GM19438 (cell line): ENCODE results near the gene NINJ2.
"Not testable (repeated sequence)": the region's sequence is repeated elsewhere in the genome, so short reads cannot be mapped to it uniquely, and the experiment has no call there.

Experiments used
- ATAC-seq: cut with Tn5 transposase; IDR thresholded peaks from one replicate; pipeline ENCODE4 v1.9.1; 2021; ENCODE audit warnings: low read depth; ENCODE audit not compliant: unreplicated experiment

Gene NINJ2

DNA sequence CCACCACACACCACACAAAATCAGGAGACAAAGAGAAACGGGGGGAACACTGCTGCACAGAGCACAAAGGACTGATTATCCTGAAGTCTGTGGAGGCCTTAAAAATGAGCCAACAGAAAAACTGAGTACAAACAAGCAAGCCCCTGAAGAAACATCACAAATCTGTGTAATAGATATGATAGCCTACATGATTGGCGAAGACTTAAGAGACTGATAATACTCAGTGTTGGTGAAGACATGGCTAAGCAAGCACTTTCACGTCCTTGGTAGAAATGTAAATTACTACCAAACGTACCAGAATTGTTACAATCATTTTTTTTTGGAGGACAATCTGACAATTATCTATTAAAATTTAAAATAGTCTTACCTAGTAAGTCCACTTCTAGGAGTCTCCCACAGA is 74.6 kb downstream of the NINJ2 start:
- ATAC-seq = no peak

- ATAC-seq = no peak
These were observed 75.3 kb downstream of the NINJ2 start for GRCh38 chr12:588024-588322.

GRCh38 chr12:587132-588023 is 75.9 kb downstream of the NINJ2 start:
- ATAC-seq = no peak

GRCh38 chr12:586318-587071 is 76.8 kb downstream of the NINJ2 start:
- no peak for ATAC-seq

DNA sequence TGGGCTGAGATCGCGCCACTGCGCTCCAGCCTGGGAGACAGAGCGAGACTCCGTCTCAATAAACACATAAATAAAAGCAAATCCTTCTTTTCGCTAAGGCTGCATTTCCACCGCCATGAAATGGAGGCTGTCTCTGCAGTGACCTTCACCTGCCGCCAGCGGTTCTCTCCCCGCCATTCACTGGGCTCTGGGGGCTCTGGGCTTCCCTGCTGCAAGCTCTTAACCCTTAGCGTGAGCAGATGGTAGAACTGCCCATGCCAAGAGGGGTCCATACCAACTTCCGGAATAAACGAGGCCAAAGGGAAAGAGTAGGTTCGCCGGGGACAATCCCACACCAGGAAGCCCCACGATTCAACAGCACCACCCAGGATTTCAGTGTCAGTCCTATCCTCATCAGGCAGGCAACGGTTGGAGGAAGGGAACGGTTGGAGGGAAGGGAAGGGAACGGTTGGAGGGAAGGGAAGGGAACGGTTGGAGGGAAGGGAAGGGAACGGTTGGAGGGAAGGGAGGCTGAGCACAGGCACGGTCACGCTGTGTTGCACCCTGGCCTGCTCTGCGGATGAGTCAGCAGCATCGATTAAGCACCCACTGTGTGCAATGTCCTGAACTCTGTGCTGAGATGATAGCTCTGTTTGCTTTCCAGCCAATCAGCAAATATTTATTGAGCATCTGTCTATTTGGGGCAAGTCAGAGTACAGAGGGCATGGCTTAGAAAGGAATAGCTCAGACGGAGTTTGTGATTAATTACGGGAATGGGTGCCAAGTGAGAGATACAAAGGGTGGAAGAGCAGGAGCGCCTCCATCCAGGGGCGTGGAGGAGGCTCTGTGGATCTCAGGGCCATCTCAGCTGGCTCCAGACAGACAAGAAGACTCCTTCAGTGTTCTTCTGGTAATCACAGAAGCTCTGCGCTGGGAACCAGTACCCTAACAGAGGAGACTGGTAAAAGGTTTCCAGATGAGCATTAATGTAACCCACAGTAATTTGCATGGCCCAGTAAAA is 77.9 kb downstream of the NINJ2 start:
- no peak for ATAC-seq

DNA sequence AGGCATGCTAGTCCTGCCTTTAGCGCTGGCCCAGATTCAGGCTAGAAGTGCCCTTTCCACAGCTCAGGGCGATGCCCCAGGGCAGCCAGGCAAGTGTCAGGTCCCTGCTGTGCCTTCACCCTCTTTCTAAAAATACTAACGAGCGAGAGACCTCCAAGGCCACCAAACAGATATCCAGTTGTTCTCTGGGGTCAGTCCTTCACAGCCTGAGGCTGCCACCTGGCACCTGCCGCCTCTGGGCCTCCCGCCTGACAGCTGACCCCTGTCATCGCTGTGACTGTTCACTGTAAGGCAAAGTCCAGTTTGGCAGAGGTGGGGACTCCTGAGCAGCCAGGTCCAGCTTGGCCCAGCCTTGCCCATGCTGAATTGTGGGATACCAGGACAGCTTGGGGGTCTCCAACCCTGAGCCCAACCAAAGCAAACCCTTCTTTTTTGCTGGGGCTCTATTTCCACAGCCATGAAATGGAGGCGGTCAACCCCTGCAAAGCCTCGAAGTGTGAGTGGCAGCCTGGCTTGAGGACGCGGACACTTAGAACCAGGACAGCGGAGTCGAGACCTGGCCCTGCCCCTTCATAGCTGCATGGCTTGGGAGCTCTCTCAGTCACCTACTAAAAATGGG is 79.9 kb downstream of the NINJ2 start:
- ATAC-seq = no peak

DNA sequence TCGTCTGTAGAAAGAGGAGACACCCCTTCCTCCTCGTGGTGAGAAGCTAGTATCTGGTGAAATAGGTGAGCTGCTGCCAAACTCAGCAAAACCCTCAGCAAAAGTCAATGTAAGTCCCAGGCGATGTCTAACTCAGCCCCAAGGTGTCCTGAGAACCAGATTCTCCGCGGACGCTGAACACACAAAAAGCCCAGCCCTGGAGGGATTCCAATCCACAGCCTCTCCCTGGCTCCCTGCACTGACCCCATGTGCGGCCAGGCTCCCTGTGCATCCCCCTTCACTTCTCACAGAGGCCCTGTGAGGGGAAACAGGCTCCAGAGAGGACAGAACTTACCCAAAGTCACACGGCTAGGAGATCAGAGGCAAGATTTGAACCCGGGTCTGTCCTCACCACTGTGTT is 81.5 kb downstream of the NINJ2 start:
- ATAC-seq = no peak

DNA sequence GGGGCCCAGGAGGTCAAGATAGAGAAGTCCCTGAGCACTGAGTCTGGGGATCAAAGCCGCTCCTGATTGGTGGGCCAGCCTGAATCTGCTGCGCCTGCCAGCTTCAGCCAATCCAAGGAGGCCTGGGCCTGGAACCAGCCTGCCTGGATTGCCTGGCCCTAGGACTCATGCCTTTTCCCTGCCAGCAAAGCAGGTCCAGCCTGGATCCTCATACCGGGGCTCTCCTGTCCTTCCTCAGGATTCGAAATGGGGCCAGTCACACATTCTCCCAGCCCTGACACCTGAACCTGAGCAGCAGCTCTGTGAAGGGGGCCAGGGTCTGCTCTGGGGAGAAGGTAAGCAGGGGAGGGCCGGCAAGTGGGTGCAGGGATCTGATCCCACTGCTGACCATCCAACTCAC is 81.9 kb downstream of the NINJ2 start:
- no peak for ATAC-seq

- ATAC-seq = no peak
These were observed 82.4 kb downstream of the NINJ2 start for GRCh38 chr12:580813-581212.

GRCh38 chr12:579420-580110 is 83.7 kb downstream of the NINJ2 start:
- ATAC-seq = no peak

GRCh38 chr12:578748-579419 is 84.4 kb downstream of the NINJ2 start:
- ATAC-seq = no peak

GRCh38 chr12:577994-578747 is 85.1 kb downstream of the NINJ2 start:
- not testable (repeated sequence) for ATAC-seq

DNA sequence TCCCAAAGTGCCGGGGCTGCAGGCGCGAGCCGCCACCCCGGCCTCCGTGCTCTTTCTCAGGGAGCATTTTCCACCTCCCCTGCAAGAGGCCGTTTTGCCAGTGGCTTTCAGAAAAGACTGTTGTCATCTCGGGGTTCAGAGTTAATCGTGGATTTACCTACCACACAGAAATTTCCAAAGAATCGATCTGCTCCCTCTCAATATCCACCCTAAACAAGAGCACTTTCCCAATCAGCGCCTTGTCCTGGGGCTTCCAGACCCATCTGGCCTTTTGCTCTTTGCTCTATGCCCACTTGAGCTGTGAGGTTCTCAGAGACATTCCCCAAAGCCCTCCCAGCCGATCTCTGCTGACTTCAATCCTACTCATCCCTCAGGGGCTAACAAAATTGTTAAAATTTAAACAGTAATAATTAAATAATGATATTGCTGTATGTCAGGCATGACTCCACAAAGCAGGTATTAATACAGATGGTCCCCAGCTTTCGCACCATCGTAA is 86.6 kb downstream of the NINJ2 start:
- no peak for ATAC-seq

DNA sequence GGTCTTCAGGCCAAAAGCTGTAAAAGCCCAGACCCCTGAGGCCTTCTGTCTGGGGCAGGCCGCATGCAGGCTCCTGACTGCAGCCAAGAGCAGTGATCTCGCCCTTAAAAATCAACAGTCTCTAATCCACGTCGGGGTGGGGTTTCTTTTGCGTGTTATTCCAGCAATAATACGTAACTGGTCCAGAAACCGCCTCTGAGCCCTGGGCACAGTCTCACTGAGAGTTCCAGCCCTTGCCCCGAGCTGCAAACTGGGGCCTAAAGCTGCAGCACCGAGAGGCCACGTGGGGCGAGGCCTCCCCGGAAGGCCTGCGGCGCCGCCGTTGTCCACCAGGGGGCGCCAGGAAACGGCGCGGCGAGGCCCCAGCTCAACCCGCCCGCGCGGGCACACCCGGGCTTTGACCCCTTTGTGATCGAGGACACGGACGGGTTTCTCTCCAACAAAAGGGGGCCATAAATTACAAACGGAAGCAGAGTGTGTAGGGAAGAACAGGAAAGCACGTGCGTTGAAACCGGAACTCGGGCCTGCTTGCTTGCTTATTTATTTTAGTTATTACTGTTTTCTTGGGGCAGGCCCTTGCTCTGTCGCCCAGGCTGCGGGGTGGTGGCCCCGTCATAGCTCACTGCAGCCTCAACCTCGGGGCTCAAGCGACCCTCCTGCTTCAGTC is 87.2 kb downstream of the NINJ2 start:
- peak; percentile 74 for ATAC-seq

- ATAC-seq = no peak
These were observed 88.1 kb downstream of the NINJ2 start for GRCh38 chr12:575129-575502.

GRCh38 chr12:574475-575128 is 88.6 kb downstream of the NINJ2 start:
- ATAC-seq = no peak

GRCh38 chr12:573232-573631 is 90.0 kb downstream of the NINJ2 start:
- ATAC-seq = no peak
